ENCODE measurements around the gene FAM174C.

Gene FAM174C

DNA sequence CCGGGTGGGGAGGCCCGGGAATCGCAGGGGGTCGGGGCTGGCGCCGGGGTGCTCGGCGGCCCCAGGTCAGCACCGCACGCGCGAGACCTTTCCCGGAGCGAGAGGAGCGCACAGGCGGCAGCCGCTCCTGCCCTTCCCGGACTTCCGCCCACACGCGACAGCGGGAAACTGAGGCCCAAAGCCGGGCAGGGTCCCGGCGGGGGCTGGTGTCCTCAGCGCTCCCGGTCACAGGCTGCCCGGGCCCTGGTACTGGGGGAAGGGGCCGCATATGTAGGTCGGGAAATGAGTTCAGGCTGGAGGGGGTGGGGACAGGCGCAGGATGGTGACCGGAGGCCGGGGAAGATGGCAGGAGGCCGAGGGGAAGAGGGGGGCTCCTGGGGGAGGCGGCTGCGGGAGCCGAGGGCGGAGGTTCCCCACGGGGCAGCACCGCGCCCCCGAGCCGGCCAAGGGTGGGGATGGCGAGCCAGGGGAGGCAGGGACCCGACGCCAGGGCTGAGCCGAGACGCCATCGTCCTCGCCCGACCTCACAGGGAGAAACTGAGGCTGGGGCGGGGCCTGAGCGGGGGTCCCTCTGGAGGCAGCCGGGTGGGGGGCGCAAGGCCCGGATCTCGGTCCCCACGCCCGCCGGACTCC, 38.2 kb upstream of the FAM174C start (continued):
- TF ChIP-seq ZNF624 (tag by site-specific recombination; IDR thresholded peaks at IDR 0.05) = no peak
- 0 out of 2 replicates have a peak, but pooled peaks have one; percentile 39 for TF ChIP-seq ZBTB48 (tag by site-specific recombination; IDR thresholded peaks at IDR 0.05)
- TF ChIP-seq HOXC10 (CRISPR knock-in tag; IDR thresholded peaks at IDR 0.05) = no peak
- TF ChIP-seq ZNF292 (tag by site-specific recombination; IDR thresholded peaks at IDR 0.05; ENCODE audit: borderline replicate concordance, low read depth) = no peak
- TF ChIP-seq ZNF133 (tag by site-specific recombination; IDR thresholded peaks at IDR 0.05) = no peak
- TF ChIP-seq, protein P1, sequence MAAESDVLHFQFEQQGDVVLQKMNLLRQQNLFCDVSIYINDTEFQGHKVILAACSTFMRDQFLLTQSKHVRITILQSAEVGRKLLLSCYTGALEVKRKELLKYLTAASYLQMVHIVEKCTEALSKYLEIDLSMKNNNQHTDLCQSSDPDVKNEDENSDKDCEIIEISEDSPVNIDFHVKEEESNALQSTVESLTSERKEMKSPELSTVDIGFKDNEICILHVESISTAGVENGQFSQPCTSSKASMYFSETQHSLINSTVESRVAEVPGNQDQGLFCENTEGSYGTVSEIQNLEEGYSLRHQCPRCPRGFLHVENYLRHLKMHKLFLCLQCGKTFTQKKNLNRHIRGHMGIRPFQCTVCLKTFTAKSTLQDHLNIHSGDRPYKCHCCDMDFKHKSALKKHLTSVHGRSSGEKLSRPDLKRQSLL (tag by site-specific recombination; IDR thresholded peaks at IDR 0.05) = no peak
- no peak for TF ChIP-seq HOXA7 (CRISPR knock-in tag; IDR thresholded peaks at IDR 0.05; ENCODE audit: borderline replicate concordance)
- no peak for TF ChIP-seq ZNF211 (tag by site-specific recombination; IDR thresholded peaks at IDR 0.05; ENCODE audit: low read depth)
- TF ChIP-seq, protein P2, sequence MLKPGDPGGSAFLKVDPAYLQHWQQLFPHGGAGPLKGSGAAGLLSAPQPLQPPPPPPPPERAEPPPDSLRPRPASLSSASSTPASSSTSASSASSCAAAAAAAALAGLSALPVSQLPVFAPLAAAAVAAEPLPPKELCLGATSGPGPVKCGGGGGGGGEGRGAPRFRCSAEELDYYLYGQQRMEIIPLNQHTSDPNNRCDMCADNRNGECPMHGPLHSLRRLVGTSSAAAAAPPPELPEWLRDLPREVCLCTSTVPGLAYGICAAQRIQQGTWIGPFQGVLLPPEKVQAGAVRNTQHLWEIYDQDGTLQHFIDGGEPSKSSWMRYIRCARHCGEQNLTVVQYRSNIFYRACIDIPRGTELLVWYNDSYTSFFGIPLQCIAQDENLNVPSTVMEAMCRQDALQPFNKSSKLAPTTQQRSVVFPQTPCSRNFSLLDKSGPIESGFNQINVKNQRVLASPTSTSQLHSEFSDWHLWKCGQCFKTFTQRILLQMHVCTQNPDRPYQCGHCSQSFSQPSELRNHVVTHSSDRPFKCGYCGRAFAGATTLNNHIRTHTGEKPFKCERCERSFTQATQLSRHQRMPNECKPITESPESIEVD (tag by site-specific recombination; IDR thresholded peaks at IDR 0.05) = no peak
- TF ChIP-seq HOXD13 (CRISPR knock-in tag; IDR thresholded peaks at IDR 0.05; ENCODE audit: borderline replicate concordance) = no peak
- TF ChIP-seq ZNF350 (tag by site-specific recombination; IDR thresholded peaks at IDR 0.05) = no peak
- no peak for TF ChIP-seq ZNF473 (tag by site-specific recombination; IDR thresholded peaks at IDR 0.05)
- no peak for TF ChIP-seq YY1 (tag by site-specific recombination; IDR thresholded peaks at IDR 0.05)
- 0 out of 2 replicates have a peak, but pooled peaks have one; percentile 41 for TF ChIP-seq KLF7 (tag by site-specific recombination; IDR thresholded peaks at IDR 0.05; ENCODE audit: borderline replicate concordance)
- no peak for TF ChIP-seq ZNF248 (tag by site-specific recombination; IDR thresholded peaks at IDR 0.05)
- no peak for TF ChIP-seq ZNF426 (tag by site-specific recombination; IDR thresholded peaks at IDR 0.05)
- TF ChIP-seq, protein P3, sequence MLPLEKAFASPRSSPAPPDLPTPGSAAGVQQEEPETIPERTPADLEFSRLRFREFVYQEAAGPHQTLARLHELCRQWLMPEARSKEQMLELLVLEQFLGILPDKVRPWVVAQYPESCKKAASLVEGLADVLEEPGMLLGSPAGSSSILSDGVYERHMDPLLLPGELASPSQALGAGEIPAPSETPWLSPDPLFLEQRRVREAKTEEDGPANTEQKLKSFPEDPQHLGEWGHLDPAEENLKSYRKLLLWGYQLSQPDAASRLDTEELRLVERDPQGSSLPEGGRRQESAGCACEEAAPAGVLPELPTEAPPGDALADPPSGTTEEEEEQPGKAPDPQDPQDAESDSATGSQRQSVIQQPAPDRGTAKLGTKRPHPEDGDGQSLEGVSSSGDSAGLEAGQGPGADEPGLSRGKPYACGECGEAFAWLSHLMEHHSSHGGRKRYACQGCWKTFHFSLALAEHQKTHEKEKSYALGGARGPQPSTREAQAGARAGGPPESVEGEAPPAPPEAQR (tag by site-specific recombination; IDR thresholded peaks at IDR 0.05) = no peak
- TF ChIP-seq ZNF561 (tag by site-specific recombination; IDR thresholded peaks at IDR 0.05; ENCODE audit: borderline replicate concordance) = no peak
- TF ChIP-seq ZNF626 (tag by site-specific recombination; IDR thresholded peaks at IDR 0.05) = no peak
- TF ChIP-seq SP7 (tag by site-specific recombination; IDR thresholded peaks at IDR 0.05) = no peak
- TF ChIP-seq, protein P4, sequence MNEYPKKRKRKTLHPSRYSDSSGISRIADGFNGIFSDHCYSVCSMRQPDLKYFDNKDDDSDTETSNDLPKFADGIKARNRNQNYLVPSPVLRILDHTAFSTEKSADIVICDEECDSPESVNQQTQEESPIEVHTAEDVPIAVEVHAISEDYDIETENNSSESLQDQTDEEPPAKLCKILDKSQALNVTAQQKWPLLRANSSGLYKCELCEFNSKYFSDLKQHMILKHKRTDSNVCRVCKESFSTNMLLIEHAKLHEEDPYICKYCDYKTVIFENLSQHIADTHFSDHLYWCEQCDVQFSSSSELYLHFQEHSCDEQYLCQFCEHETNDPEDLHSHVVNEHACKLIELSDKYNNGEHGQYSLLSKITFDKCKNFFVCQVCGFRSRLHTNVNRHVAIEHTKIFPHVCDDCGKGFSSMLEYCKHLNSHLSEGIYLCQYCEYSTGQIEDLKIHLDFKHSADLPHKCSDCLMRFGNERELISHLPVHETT (tag by site-specific recombination; IDR thresholded peaks at IDR 0.05) = no peak
- TF ChIP-seq, protein P5, sequence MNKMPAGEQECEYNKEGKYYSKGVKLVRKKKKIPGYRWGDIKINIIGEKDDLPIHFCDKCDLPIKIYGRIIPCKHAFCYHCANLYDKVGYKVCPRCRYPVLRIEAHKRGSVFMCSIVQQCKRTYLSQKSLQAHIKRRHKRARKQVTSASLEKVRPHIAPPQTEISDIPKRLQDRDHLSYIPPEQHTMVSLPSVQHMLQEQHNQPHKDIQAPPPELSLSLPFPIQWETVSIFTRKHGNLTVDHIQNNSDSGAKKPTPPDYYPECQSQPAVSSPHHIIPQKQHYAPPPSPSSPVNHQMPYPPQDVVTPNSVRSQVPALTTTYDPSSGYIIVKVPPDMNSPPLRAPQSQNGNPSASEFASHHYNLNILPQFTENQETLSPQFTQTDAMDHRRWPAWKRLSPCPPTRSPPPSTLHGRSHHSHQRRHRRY (tag by site-specific recombination; IDR thresholded peaks at IDR 0.05) = no peak
- TF ChIP-seq EGR2 (tag by site-specific recombination; IDR thresholded peaks at IDR 0.05; ENCODE audit: low read depth) = peak; percentile 75
- TF ChIP-seq ZNF629 (tag by site-specific recombination; IDR thresholded peaks at IDR 0.05) = peak; percentile 47
- TF ChIP-seq ZNF404 (tag by site-specific recombination; IDR thresholded peaks at IDR 0.05) = no peak
- TF ChIP-seq GLIS2 (tag by site-specific recombination; IDR thresholded peaks at IDR 0.05) = peak; percentile 93
- no peak for TF ChIP-seq SALL2 (tag by site-specific recombination; IDR thresholded peaks at IDR 0.05; ENCODE audit: borderline replicate concordance)
- TF ChIP-seq SCRT2 (tag by site-specific recombination; IDR thresholded peaks at IDR 0.05) = no peak
- TF ChIP-seq SP3 (tag by site-specific recombination; IDR thresholded peaks at IDR 0.05) = peak; percentile 24; the same call in 1 of the 2 replicates
- TF ChIP-seq, protein P6, sequence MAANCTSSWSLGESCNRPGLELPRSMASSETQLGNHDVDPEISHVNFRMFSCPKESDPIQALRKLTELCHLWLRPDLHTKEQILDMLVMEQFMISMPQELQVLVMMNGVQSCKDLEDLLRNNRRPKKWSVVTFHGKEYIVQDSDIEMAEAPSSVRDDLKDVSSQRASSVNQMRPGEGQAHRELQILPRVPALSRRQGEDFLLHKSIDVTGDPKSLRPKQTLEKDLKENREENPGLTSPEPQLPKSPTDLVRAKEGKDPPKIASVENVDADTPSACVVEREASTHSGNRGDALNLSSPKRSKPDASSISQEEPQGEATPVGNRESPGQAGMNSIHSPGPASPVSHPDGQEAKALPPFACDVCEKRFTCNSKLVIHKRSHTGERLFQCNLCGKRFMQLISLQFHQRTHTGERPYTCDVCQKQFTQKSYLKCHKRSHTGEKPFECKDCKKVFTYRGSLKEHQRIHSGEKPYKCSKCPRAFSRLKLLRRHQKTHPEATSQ (tag by site-specific recombination; IDR thresholded peaks at IDR 0.05) = no peak
